SK-N-MC (cell line): Measurements from ENCODE around the gene PQBP1.

Source experiments
- DNase-seq: peaks from one replicate; pipeline ENCODE4 v3.0.0-alpha.2; 2011; ENCODE audit warnings: low read depth, low spot score
- H3K27ac ChIP-seq: fragments of 200-600 bp; sonication (generic); 2 replicates; pipeline ENCODE4 v1.5.1; 2016; ENCODE audit warnings: mixed run types
- H3K36me3 ChIP-seq: fragments of 200-600 bp; sonication (generic); 2 replicates; pipeline ENCODE4 v1.6.1; 2017; ENCODE audit warnings: antibody characterized with exemption, low read length, mixed read lengths; ENCODE audit not compliant: insufficient read depth
- H3K4me3 ChIP-seq: fragments of 200-600 bp; sonication (generic); 2 replicates; pipeline ENCODE4 v1.5.1; 2016
- H3K9ac ChIP-seq: fragments of 200-600 bp; sonication (generic); 2 replicates; pipeline ENCODE4 v1.8.0; 2017; ENCODE audit warnings: mixed run types, mixed read lengths; ENCODE audit not compliant: insufficient read length
- H3K9me3 ChIP-seq: fragments of 200-600 bp; sonication (generic); 2 replicates; pipeline ENCODE4 v1.6.1; 2017; ENCODE audit warnings: low read depth, mild to moderate bottlenecking, antibody characterized with exemption, low read length, moderate library complexity, mixed read lengths
- EZH2 ChIP-seq: fragments of 200-600 bp; sonication (generic); IDR thresholded peaks from one replicate; pipeline ENCODE4 v1.6.1; 2017; ENCODE audit warnings: antibody characterized with exemption
- FOXP2 ChIP-seq: optimal IDR thresholded peaks from 2 replicates; pipeline ENCODE3; 2011; ENCODE audit warnings: mild to moderate bottlenecking, moderate library complexity; ENCODE audit not compliant: insufficient read depth; ENCODE audit errors: extremely low read length, control extremely low read depth
- POLR2AphosphoS5 ChIP-seq: IDR thresholded peaks from 2 replicates; pipeline ENCODE4 v1.6.1; 2012; ENCODE audit warnings: mild to moderate bottlenecking, low read depth, low read length, borderline replicate concordance

PQBP1 gene

GRCh38 chrX:48917139-48918001 is 19.6 kb downstream of the PQBP1 start:
- no peak overlapping the region for H3K27ac ChIP-seq

GRCh38 chrX:48918301-48918642 is 20.5 kb downstream of the PQBP1 start:
- H3K36me3 ChIP-seq: peaks cover 8% of the 10 kb centered on the region; the same call in 1 of the 2 replicates
- H3K4me3 ChIP-seq: peak overlapping the region; percentile 80
- DNase-seq: no peak
- H3K9ac ChIP-seq: peak overlapping the region; percentile 70
- no peak overlapping the region for H3K27ac ChIP-seq
- no peaks in the 10 kb centered on the region for H3K9me3 ChIP-seq
- TF ChIP-seq POLR2AphosphoS5 (no peak), FOXP2 (no peak), EZH2 (no peak)

More at GRCh38 chrX:48917139-48918001, 19.6 kb downstream of the PQBP1 start:
- no peak for TF ChIP-seq EZH2
- no peak for TF ChIP-seq POLR2AphosphoS5
- TF ChIP-seq FOXP2: no peak
- H3K4me3 ChIP-seq: peak overlapping the region; percentile 80
- no peaks in the 10 kb centered on the region for H3K9me3 ChIP-seq
- peaks cover 8% of the 10 kb centered on the region; the same call in 1 of the 2 replicates for H3K36me3 ChIP-seq
- no peak overlapping the region for H3K9ac ChIP-seq
- DNase-seq: no peak

- Histone ChIP-seq H3K27ac (no peak within 1 kb of the TSS), H3K9ac (peak within 1 kb of the TSS; percentile 70), H3K9me3 (no peaks in the 10 kb centered on the region), H3K36me3 (peaks cover 8% of the 10 kb centered on the region; the same call in 1 of the 2 replicates), H3K4me3 (peak within 1 kb of the TSS; percentile 80)
- peak; percentile 77 for DNase-seq
- no peak for TF ChIP-seq FOXP2
- peak; percentile 90 for TF ChIP-seq POLR2AphosphoS5
These were observed 21.1 kb downstream of the PQBP1 start, which contains the start of gene PIM2 for GRCh38 chrX:48918643-48919340. Gene PIM2, minus strand, starts transcription at chrX:48919024. Its CDS starts 190 bp downstream, at chrX:48918834.

GRCh38 chrX:48919360-48919841 is 21.7 kb downstream of the PQBP1 start:
- no peaks in the 10 kb centered on the region for H3K9me3 ChIP-seq
- peaks cover 8% of the 10 kb centered on the region; the same call in 1 of the 2 replicates for H3K36me3 ChIP-seq
- TF ChIP-seq EZH2 (no peak), FOXP2 (no peak), POLR2AphosphoS5 (no peak)
- H3K9ac ChIP-seq: no peak overlapping the region
- H3K4me3 ChIP-seq: peak overlapping the region; percentile 80
- DNase-seq: no peak
- no peak overlapping the region for H3K27ac ChIP-seq

GRCh38 chrX:48919947-48920717 is 22.4 kb downstream of the PQBP1 start:
- DNase-seq: no peak
- no peaks in the 10 kb centered on the region for H3K9me3 ChIP-seq
- H3K36me3 ChIP-seq: peaks cover 5% of the 10 kb centered on the region; the same call in 1 of the 2 replicates
- no peak overlapping the region for H3K4me3 ChIP-seq
- no peak overlapping the region for H3K27ac ChIP-seq
- no peak overlapping the region for H3K9ac ChIP-seq
- no peak for TF ChIP-seq FOXP2
- TF ChIP-seq POLR2AphosphoS5: no peak
- TF ChIP-seq EZH2: no peak

GRCh38 chrX:48920718-48921104 is 23.0 kb downstream of the PQBP1 start:
- H3K4me3 ChIP-seq: no peak overlapping the region
- no peak for DNase-seq
- no peak overlapping the region for H3K27ac ChIP-seq
- H3K9me3 ChIP-seq: no peaks in the 10 kb centered on the region
- no peak for TF ChIP-seq EZH2
- no peak for TF ChIP-seq POLR2AphosphoS5
- no peak for TF ChIP-seq FOXP2
- H3K9ac ChIP-seq: no peak overlapping the region
- peaks cover 10% of the 10 kb centered on the region; the same call in 1 of the 2 replicates for H3K36me3 ChIP-seq

- Histone ChIP-seq H3K4me3 (no peak overlapping the region), H3K27ac (no peak overlapping the region), H3K9ac (no peak overlapping the region), H3K36me3 (peaks cover 6% of the 10 kb centered on the region; the same call in 1 of the 2 replicates), H3K9me3 (no peaks in the 10 kb centered on the region)
- no peak for DNase-seq
- TF ChIP-seq FOXP2: no peak
- no peak for TF ChIP-seq POLR2AphosphoS5
- no peak for TF ChIP-seq EZH2
These were observed 26.0 kb downstream of the PQBP1 start for GRCh38 chrX:48923771-48924170.

GRCh38 chrX:48924270-48924669 is 26.5 kb downstream of the PQBP1 start:
- DNase-seq: no peak
- Histone ChIP-seq H3K4me3 (no peak overlapping the region), H3K36me3 (peaks cover 6% of the 10 kb centered on the region; the same call in 1 of the 2 replicates), H3K9ac (no peak overlapping the region), H3K27ac (no peak overlapping the region), H3K9me3 (no peaks in the 10 kb centered on the region)
- TF ChIP-seq POLR2AphosphoS5 (no peak), EZH2 (no peak), FOXP2 (no peak)

- no peak for DNase-seq
- TF ChIP-seq EZH2 (no peak), FOXP2 (no peak), POLR2AphosphoS5 (no peak)
- Histone ChIP-seq H3K9ac (no peak overlapping the region), H3K27ac (no peak overlapping the region), H3K9me3 (no peaks in the 10 kb centered on the region), H3K36me3 (peaks cover 6% of the 10 kb centered on the region; the same call in 1 of the 2 replicates), H3K4me3 (no peak overlapping the region)
These were observed 29.4 kb downstream of the PQBP1 start for GRCh38 chrX:48927123-48927522.
